HG03432 (cell line): ENCODE measurements around the gene MARCHF10.
"Not testable (repeated sequence)": the region's sequence is repeated elsewhere in the genome, so short reads cannot be mapped to it uniquely, and the experiment has no call there.

Source experiments
- ATAC-seq: cut with Tn5 transposase; IDR thresholded peaks from one replicate; pipeline ENCODE4 v1.9.1; 2021; ENCODE audit warnings: mild to moderate bottlenecking, moderate library complexity; ENCODE audit not compliant: unreplicated experiment

The MARCHF10 gene

DNA sequence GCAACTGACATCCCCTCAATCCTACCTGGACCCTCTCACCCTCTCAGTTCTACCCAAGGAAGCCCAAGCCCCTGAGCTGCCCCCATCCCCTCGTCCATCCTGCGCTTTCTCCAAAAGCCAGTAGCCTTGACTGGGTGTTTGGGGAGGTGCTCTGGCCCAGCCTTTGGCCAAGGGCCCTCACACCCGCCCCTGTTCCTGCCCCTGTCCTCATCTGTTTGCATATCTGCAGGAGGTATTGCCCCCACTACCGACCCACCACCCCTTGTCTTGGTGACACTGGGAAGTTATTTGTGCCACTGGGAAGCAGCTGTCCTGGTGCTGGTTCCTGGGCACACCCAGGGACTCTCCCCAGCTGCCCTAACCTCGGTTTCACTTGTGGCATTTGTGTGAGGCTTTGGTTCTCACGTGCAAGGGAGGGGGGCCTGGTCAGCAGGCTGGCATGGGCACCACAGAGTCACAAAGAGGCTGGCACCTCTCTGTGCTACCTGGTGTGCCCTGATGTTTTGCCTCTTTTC is 105.3 kb downstream of the MARCHF10 start:
- no peak for ATAC-seq

DNA sequence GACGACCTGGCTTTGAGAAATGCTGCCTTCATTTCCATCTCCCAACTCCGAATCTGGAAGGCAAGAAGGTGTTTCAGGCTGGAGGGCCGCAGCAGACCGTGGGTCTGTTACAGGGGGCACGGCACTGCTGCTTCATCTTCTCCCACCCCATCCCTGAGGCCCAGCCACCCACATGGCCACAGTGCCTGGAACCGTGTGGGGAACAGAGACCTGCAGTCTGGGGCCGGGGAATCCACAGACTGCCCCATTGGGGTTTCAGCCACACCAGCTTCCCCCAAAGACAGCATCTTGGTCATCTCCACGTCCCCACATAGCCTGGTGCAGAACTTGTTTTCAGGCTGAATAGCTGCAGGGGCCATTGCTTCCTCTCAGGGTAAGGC is 106.4 kb downstream of the MARCHF10 start:
- no peak for ATAC-seq

DNA sequence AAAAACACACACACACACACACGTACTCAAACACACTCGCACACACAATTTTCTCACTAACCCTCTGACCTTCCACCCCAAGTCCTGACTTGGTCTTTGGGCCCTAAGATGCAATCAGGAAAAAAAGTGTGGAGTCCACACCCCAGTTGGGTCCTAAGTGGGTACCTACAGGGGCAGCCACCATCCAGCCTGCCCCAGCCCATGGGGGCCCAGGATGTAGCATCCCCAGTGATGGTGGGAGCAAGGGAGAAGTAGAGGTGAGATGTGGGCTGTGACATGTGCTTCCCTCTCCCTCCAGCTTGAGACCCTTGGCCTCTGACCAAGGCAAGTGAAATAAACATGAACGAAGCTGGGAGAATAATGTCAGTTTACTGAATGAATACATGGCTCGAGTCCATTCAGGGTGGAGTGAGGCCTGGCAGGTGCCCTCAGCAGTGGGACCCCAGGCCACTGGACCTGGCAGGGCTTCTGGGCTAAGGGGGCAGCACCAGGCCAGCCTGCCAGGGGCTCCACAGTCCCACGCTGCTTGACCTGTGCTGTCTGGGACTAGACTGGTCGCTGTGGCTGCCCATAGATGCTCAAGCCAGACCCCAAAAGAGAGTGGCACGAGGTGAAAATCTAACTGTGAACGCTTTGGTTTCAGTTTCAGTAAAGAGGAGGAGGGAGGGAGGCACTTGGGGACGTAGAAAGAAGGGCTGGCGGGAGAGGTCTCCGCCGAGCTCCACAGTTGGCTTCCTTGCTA is 107.0 kb downstream of the MARCHF10 start:
- ATAC-seq = no peak

DNA sequence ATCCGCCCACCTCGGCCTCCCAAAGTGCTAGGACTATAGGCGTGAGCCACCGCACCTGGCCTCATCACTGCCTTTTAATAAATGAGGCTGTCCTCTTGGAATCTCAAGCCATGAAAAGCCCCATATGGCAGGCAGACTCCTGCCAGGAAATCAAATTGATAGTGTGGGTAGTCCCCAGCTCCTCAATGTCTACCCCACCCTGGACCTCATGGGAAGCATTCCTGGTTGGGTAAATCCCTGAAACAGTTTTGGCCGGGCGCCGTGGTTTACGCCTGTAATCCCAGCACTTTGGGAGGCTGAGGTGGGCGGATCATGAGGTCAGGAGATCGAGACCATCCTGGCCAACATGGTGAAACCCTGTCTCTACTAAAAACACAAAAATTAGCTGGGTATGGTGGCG is 109.7 kb downstream of the MARCHF10 start:
- not testable (repeated sequence) for ATAC-seq

DNA sequence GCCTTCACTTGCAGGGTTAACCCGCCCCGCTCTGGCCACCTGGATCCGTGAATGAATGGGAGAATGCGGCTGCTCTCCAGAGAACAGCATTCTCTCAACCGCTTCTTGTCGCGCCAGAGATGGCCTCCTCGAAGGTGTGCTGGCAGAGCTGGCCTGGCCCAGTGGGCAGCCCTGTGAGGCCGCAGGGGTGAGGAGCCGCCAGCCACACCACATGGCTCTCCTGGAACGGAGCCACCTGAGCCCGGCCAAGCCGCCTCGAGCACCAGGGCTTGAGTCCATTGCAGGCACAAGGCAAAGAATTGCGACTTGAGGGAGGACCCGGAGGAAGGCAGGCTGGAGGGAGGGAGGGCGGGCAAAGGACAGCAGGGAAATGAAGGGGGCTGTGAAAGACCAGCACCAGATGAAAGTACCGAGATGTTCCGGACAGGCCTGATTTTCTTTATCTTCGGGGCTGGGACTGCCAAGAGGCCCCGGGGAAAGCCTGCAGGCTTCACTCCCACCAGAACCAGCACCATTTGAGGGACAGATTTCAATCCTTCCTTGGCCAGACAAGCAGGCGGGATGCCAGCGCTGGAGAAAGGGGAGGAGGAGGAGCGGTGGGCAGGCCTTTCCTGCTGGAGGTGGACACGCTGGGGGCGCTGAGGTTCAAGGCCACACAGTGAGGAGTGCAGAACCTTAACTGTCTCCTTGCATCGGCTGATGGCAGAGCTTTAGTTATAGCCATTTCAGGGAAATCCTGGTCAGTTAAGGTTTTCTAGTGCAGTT is 111.2 kb downstream of the MARCHF10 start:
- no peak for ATAC-seq

DNA sequence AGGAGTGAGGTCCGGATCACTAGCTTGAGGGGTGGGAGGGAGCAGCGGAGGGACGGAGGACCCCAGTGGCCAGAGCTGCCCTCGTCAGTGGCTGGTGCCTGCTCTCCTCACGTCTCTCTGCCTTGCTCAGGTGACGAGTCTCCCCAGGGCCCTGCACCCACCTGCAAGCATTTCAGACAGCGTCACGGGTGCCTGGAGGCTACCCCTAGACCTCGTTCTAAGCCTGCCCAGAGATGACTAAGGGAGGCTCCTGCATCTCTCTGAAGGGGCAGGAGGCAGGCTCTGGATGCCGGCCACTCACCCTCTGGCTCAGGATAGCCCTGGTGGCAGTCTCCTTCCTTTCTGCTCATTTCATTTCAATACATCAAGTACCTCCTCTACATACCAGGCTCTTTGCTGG is 111.9 kb downstream of the MARCHF10 start:
- no peak for ATAC-seq

DNA sequence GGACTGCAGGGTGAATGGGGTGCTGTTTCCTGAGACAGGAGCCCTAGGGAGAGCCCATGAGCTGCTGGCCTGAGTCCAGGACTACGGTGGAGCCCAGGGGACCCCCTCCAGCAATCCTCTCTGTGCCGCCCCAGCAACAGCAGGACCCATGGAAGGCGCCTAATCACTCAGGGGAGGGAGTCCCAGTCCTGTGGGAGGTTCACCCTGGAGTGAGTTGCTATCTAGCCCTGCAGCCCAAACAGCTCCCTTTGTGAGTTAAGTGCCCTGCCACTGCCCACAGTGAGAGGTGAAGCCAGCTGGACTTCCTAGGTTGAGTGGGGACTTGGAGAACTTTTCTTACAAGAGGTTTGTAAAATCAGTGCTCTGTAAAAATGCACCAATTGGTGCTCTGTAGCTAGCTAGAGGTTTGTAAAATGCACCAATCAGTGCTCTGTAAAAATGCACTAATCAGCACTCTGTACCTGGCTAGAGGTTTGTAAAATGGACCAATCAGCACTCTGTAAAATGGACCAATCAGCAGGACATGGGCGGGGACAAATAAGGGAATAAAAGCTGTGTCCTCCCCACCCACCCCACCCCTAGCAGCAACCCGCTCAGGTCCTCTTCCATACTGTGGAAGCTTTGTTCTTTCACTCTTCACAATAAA is 112.9 kb downstream of the MARCHF10 start:
- not testable (repeated sequence) for ATAC-seq

DNA sequence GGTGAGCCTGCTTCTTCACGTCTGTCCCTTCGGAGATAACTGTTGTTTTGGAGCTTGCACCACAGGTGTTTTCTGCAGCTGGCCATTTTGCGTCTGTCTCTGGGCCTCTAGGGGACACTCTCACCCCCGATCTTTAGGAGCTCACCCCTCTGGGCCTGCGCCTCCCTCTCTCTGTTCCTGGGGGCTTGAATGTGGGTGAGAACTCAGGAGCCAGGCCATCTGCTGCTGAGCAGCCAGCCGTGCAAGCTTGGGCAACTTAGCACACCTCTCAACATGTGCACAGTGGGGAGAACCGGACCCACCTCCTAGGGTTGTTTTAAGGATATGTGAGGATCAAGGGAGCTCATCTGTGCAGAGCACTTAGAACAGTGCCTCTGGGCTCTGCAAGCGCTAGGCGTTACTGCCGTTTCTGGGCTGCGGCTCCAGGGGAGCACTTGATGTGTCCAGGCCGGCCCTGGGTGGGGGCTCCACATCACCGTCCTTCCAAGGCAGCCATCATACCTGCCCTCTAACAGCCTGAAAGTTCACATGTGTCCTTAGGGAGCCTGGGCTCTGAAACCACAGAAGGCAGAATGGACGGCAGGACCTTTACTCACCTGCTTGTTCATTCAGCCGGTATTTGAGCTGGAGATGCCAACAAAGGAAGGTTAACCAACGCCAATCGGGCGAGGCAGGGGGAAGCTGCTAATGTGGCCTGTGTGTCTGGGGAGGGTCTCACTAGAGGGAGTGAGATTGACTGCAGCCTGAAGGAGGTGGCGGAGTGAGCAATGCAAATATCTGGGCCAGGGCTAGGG is 114.3 kb downstream of the MARCHF10 start:
- ATAC-seq = no peak

DNA sequence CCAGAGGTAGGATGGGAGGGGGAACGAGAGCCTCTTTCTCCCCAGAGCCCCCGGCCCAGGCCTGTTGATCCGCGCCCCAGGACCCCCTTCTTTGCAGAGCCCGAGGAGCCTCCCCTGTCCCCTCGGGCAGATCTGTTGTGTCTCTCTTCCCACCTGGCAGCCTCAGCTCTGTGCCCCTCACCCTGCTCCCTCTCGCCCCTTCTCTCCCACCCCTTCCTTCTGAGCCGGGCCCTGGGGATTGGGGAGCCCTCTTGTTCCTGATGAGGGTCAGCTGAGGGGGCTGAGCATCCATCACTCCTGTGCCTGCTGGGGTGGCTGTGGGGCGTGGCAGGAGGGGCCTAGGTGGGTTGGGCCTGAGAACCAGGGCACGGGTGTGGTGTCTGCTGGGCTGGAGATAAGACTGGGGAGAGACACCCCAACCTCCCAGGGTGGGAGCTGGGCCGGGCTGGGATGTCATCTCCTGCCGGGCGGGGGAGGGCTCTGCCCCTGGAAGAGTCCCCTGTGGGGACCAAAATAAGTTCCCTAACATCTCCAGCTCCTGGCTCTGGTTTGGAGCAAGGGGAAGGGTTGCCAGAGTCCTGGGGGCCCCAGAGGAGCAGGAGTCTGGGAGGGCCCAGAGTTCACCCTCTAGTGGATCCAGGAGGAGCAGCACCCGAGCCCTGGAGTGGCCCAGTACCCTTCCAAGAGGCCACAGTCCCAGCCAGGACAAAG is 115.2 kb downstream of the MARCHF10 start:
- ATAC-seq = no peak

DNA sequence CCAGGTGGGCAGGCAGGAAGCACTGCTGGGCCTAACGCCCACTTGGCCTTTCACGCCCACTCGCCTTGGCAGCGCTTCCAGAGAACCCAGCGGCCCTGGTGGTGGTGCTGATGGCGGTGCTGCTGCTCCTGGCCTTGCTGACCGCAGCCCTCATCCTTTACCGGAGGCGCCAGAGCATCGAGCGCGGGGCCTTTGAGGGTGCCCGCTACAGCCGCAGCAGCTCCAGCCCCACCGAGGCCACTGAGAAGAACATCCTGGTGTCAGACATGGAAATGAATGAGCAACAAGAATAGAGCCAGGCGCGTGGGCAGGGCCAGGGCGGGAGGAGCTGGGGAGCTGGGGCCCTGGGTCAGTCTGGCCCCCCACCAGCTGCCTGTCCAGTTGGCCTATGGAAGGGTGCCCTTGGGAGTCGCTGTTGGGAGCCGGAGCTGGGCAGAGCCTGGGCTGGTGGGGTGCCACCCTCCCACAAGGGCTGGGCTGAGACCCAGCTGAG is 115.9 kb downstream of the MARCHF10 start:
- ATAC-seq = no peak

DNA sequence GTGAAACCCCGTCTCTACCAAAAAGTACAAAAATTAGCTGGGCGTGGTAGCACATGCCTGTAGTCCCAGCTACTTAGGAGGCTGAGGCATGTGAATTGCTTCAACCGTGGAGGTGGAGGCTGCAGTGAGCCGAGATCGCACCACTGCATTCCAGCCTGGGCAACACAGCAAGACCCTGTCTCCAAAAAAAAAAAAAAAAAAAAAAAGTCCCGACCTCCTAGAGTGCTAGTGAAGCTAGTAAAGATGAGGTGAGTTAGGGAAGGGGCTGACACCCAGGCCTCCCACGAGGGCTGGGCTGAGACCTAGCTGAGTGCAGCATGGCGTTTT is 116.6 kb downstream of the MARCHF10 start:
- not testable (repeated sequence) for ATAC-seq

DNA sequence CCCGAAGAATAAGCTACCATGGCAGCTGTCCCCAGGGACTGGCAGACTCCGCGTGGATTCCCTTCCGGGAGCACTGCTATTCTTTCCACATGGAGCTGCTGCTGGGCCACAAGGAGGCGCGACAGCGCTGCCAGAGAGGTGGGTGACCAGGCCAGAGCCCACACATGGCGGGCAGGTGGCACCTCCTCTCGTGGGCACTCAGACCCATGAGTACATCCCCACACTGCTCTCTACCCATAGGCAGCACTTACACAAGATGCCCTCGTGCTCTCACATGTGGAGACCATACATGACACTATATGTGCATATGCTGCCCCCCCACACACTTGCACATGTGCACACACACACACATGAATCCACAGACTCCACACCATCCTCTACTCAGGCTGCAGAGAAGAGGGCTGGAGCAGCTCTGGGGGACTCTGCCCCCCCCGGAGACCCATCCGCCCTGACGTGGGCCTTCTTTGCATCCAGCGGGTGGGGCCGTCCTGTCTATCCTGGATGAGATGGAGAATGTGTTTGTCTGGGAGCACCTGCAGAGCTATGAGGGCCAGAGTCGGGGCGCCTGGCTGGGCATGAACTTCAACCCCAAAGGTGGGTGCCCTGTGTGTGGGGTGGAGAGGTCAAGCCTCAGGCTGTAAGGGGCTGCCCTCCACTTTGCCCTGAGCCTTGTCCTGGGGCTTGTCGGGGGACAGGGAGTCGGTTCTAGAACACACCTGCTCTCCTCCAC is 117.8 kb downstream of the MARCHF10 start:
- ATAC-seq = no peak

DNA sequence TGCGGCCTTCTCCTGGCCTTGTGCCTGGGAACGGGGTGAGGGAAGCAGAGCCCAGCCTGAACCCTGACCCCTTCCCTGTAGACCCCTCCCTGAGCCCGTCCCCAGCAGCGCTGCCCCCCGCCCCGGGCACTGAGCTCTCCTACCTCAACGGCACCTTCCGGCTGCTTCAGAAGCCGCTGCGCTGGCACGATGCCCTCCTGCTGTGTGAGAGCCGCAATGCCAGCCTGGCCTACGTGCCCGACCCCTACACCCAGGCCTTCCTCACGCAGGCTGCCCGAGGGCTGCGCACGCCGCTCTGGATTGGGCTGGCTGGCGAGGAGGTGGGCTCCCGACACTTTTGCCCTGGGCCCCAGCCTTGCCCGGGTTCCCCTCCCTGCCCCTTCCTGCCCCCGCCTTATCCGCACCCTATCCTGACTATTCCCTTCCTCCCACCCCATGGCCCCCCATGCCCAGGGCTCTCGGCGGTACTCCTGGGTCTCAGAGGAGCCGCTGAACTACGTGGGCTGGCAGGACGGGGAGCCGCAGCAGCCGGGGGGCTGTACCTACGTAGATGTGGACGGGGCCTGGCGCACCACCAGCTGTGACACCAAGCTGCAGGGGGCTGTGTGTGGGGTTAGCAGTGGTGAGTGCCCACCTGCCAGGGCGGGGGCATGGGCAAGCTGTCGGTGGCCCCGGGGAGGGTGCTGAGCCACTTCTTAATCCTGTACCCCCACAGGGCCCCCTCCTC is 118.5 kb downstream of the MARCHF10 start:
- no peak for ATAC-seq

DNA sequence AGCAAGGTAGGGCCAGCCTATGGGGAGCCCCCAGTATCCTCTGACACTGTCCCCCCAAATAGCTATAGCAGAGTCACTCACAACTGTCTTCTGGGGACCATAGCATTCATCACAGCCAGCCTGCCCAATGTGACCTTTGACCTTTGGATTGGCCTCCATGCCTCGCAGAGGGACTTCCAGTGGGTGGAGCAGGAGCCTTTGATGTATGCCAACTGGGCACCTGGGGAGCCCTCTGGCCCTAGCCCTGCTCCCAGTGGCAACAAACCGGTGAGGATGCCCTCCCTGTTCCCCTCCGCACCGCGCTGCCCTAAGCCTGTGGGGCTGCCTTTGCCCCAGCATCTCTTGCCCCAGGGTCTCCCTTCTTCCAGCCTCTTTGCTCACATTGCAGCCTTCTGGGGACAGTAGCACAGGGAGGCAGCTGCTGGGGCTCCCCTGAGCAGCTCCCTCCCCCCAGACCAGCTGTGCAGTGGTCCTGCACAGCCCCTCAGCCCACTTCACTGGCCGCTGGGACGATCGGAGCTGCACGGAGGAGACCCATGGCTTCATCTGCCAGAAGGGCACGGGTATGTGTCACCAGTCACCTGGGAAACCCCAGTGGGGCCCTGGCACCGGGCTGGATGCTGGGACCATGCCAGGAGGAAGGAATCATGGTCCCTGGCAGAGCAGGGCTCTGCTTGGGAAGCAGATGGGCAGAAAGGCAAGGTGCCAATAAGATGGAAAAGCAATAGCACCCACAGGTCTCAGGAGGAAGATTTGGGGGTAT is 119.5 kb downstream of the MARCHF10 start:
- ATAC-seq = no peak

DNA sequence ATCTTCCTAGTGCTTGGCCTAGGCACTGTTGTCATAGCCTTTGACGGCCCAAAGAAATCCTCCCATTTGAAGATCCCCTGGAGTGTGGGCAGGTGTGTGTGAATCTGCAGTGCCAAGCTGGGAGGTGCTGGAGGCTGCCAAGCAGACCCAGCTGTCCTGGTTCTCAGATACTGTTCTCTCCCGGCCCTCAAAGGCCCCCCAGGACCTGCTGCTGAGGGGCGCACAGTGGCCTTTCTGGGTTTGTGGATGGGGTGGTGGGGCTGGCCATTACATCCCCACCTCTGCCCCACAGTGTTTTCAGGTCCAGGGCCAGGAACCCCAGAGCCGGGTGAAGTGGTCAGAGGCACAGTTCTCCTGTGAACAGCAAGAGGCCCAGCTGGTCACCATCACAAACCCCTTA is 120.1 kb downstream of the MARCHF10 start:
- no peak for ATAC-seq

DNA sequence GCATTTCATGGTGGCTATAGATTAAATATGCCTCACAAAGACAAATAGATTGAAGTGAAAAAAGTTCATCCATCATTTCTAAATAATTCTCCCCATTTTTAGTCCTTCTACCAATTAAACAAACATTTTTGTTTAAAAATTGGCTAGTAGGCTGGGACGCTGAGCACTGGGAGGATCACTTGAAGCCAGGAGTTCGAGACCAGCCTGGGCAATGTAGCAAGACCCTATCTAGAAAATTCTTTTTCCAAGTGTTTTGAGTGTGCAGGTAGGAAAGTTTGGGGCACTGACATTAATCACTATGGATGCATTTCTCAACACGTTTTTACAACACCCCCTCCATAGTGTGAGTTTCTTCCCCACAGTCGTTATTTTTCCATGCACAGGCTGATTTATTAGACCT is 123.9 kb downstream of the MARCHF10 start:
- ATAC-seq = no peak

DNA sequence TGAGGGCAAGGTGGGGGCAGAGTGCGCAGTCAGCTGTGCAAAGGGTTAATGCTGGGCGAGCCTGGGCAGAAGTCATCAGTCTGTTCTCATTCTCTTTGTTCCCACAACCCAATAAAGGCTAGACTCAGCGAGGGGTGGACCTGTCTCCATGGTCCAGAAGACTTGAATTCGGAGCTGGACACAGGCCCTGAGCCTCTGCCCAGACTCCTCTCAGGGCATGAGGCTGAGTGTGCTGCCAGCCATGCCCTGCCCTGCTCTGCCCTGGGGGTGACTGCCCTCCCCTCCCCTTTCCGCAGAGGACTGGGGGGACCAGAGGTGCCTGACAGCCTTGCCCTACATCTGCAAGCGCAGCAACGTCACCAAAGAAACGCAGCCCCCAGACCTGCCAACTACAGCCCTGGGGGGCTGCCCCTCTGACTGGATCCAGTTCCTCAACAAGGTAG is 126.2 kb downstream of the MARCHF10 start:
- no peak for ATAC-seq
